Posterior vena cava (tissue), 2 donors: ENCODE measurements around the gene CYB561. TPM values are rescaled to one million over a fixed set of nuclear protein-coding genes. Genes with fewer than 3 reads are reported as not detected.

Experiments
- DNase-seq: peaks from one replicate; pipeline ENCODE4 v3.0.0-alpha.2; 2020; ENCODE audit warnings: low spot score
- intact Hi-C, 2 donors: fragments of 100-400 bp; cut with DNase I; formaldehyde crosslinking; loops; one replicate each; pipeline versions ENCODE4 v1.14.1 to v1.14.2; 2022 to 2023
- total RNA-seq, 2 donors: library from RNA; stranded (reverse); fragmentation: NEBNext Ultra II Directional; extraction: Animal tissue kit (Norgen Biotek cat#: 25700); gene quantifications; one replicate each; pipeline ENCODE4 v1.2.1, GENCODE V29; 2021
- donor health status: DM: yes; HTN: yes; CAD: no.
- donor health status: DM: yes; HTN: yes; CAD: no.

CYB561 gene
- total RNA-seq, 2 donors from 2014 or later: 21.3 to 26.2 TPM

DNA sequence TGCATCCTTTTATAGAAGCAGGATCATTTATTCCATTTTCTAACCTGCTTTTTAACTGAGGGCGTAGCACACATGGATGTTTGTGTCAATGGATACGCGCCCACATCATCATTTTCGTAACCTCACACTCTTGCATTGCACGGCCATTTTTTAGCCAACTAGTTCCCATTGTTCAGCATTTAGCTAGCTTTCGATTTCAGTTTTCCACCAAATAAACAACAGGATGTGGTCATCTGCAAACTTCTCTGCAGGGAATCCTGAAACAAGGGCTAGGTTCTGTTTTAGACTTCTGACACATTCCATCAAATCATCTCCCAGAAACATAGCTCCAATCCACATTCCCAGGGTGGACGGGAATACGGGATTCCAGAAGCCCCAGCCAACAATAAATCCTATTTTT lies 6.4 kb downstream of the CYB561 start:
- intact Hi-C loops: loop anchor here in 1 of 2 donors (1.0 kb wide), 1 partner anchor 39 kb away; no protein-coding TSS in a partner anchor

DNA sequence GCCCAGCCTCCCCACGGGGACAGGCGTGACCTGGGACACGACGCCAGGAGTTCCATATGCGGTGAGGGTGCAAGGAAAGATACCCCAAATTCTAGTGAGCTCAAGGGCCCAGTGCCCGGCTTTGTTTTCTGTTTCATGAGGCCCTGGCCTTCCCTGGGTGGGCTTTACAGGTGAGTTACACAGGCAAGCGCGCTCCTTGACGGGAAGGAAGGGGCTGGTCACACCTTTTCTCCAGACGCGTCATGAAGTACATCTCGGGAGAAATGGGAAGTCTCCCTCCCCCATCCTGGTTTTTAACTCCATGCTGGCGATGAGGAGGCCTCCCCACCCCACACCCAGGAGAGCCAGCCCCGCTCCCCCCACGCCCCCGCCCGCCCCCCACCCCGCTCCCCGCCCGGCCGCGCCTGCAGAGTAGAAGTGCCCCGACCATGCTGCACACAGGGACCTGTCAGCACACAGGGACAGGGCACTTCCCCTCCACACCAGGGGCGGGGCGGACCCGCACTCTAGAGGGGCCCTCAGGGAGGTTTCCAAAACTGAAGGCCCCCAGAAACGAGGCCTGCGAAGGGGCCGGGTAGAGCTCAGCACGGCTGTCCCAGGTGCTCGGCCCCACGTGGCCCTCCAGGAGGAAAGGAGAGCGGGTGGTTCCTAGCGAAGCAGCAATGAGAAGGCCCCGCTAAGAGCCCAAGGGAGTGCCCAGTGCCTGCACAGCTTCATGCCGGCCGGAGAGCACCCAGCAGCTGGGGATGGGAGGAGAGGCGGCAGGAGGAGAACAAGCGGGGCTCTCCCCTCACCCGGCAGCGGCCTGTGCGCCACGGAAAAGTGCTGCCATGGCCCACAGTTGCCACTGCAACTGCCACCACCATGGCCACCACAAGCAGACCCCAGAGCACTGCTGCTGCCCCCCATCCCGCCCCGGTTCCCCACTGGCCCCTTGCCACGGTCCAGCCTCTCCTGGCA lies 7.7 kb downstream of the CYB561 start:
- no peak for DNase-seq
- intact Hi-C loops: no loop called here

More for the DNA sequence above, 6.4 kb downstream of the CYB561 start:
- DNase-seq: no peak

DNA sequence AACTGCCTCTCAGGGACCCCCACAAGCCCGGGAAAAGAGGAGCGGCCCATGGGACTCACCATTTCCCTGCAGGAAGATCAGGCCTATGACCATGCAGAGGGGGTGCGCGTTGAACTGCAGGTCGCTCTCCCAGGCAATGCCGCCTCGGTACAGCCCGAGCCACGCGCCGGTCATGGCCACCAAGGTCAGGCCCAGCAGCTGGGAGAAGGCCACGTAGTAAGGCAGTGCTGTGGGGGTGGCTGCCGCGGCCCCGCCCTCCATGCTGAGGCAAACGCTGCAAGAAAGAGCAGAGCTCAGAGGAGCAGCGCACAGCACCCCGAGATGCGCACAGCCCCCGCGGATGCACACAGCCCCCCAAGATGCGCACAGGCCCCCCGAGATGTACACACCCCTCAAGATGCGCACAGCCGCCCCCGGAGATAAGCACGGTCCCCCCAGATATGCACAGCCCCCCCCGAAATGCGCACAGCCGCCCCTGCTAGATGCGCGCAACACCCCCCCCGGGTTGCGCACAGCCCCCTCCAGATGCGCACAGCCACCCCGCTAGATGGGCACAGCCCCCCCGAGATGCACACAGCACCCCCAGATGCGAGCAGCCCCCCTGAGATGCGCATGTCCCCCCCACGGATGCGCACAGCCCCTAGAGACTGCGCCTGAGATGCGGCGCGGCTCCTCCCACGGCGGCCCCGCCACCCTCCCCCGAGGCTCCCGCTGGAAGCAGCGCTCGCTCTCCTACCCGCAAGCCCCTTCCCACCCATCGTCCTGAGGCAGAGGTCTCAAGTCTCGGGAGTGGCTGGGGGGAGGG lies 8.6 kb downstream of the CYB561 start:
- intact Hi-C loops: no loop called here
- DNase-seq: no peak

DNA sequence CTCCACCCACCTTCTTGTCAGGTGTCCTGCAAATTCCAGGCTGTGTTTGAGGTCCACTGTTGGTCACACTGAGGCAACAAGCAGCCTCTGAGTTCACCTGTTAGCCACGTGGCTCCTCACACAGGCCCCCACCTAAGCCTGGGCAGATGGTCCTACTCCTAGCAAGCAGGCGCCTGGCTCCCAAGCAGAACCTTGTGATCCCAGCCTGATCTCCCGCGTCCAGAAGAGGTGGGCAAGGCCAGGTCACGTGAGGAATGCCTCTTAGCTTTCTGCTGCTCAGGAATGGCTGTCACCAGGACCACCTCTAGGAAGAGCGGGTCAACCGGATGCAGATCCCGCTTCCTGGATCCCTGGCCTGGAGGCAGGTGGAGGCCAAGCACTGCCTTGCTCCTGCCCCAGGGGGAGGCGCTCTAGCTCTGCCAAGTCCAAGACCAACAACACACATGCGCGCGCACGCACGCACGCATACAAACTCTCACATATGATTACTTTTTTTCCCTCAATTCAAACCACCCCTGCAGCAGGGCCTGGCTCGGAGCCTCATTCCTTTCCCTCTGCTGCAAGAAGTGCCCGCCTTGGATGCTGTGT lies 9.5 kb downstream of the CYB561 start:
- intact Hi-C loops: no loop called here

DNA sequence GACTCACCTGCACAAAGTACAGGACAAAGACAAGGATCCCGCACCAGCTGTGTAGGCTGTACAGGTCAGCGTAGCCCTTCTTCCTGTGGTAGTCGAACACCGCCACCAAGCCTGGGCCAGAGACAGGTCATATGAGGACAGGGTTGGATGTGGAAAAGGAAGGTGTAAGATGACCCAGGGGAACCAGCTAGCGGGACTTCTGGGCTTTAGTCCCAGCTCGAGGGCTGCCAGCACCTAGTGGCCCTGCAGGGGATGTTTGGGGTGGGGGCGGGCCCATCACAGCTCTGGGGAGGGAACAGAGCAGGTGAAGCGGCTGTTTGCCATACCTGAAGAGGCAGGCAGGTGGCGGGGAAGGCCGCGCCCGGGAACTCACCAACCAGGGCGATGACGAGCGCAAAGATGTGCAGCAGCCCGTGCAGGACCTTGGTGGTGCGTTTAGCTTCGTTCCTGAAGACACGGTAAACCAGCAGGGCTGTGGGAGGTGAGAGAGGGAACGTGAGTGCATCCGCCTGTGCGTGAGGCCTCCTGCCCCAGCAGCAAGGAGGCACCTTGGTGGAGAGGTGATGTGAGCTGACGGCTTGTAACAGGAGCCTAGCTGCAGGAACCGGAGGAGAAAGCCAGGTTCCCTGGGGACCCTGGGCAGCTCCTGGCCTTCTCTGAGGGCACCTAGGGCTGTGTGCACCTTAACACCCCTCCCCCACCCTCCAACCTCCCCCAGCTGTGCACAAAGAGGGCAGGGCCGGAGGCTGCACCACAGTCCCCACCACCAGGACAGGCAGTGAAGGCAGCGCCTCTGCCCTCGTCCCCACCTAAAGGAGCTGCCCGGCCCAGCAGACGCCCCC lies 10.2 kb downstream of the CYB561 start:
- no peak for DNase-seq
- intact Hi-C loops: no loop called here

More for the DNA sequence above, 9.5 kb downstream of the CYB561 start:
- DNase-seq: no peak

DNA sequence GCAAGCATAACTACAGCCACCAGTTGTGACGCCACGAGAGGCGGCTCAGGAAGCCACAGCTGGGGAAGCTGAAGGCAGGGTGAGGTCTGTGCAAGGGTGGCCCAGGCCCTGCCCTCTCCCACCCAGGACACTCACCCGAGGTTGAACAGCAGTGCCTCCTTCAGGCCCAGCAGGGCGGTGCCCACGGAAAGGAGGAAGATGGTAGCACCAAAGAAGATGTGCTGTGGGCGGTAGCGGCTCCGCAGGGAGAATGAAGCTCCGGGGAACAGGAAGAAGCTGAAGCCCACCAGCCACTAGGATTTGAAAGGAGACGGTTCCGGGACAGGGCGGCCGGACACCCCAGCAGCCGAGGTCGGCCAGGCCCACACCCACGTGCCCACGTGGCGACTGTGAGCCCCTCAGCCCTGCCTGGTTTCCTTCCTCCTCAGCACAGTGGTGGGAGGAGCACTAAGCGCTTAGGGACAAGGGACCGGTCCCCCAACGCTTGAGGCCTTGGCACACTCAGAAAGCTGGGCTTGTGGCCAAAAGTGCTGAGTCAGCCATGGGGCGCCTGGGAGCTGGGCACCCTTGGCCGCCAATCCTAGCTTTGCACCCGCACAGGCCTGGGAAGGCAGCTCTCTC lies 11.0 kb downstream of the CYB561 start:
- DNase-seq: peak; percentile 88
- intact Hi-C loops: loop anchor here in 1 of 2 donors (5.0 kb wide), 1 partner anchor 167 kb away; the partner anchor contains the start of gene TACO1

DNA sequence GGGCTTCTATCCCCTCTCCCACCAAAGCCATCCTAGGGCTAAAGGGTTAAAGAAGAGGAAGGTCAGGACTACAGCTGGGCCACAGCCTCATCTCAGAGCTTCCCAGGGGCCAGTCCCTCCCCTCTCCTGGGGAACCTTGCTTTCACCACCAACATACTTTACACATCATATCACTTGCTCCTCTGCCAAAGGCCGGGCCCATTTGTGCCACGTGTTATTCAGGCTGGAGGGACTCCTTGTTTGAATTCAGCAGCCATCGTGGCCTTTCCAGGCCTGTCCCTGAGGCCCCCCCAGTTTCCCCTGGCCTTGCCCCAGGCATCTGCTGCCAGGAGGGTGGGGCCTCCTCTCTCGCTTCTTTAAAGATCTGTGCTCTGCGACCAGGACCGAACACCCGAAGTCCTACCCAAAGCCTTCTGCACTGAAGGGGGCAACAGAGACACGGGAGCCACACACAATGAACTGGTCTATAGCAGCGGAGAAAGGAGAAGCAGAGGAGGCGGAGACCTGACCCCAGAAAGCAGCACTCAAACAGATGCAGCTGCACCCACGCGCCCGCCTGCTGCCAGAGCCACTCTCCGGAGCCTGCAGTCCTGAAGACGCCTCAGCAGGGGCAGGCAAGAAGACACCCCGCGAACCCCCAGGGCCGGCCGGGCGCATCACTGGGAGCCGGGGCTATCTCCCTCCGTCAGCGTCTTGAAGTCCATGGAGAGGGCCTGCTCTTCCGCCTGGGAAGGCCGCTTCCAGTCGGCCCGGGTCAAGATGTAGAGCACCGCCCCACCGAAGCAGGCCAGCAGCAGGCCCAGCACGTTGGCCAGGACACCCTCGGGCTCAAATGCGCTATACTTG lies 12.1 kb downstream of the CYB561 start:
- peak; percentile 96 for DNase-seq
- intact Hi-C loops: loop anchor here in 1 of 2 donors (5.0 kb wide), 1 partner anchor 168 kb away; the partner anchor contains the start of gene TACO1

DNA sequence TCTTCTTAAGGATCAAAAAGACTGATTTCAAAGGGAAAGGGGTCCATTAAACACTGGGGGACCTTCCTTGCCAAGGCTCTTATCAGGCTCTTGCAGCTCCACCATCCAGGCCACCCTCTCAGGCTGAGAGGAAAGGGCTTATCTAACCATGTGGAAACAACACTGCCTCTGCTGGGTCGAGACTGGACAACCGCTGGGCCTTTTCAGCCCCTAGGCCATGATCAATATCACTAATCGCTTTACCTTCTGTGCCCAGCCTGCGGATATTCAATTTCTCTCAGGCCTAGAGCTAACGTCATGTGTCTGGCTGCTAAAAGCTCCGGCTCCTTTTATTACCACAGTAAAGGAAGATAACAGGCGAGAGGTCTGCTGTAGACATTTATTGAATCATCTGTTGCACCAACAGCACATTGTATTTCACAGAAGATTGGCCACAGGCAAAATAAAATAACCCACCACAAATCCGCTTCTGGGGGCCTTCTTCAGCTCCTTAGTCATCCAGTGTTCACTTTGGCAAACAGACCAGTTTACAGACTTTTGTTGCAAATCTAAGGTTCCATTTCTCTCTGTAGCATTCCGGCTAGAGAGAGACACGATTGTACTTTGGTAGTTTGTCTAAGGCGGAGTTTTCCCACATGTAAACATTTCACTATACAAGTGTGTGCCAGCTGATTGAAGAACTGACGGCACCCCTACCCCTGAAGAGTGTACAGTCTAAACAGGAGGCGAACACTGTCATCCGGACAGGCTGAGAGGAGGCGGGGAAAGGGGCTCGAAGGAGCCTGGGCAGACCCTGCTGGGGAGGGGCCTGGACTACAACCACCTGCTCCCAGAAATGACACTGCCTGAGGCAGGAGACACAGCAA lies 13.9 kb downstream of the CYB561 start:
- peak; percentile 50 for DNase-seq
- intact Hi-C loops: loop anchor here in 1 of 2 donors (5.0 kb wide), 1 partner anchor 170 kb away; the partner anchor contains the start of gene TACO1

DNA sequence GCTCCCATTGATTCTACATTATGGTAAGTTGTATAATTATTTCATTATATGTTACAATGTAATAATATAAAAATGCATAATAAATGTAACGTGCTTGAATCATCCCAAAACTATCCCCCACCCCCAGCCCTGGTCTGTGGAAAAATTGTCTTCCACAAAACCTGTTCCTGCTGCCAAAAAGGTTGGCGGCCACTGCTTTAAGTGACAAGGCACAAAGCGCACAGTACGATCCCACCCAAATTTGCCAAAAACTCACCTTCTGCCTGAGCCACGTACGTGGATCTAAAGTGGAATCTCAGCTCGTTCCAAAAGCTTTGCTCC lies 14.5 kb downstream of the CYB561 start:
- intact Hi-C loops: loop anchor here in 1 of 2 donors (5.0 kb wide), 1 partner anchor 171 kb away; the partner anchor contains the start of gene TACO1
- DNase-seq: peak; percentile 53

DNA sequence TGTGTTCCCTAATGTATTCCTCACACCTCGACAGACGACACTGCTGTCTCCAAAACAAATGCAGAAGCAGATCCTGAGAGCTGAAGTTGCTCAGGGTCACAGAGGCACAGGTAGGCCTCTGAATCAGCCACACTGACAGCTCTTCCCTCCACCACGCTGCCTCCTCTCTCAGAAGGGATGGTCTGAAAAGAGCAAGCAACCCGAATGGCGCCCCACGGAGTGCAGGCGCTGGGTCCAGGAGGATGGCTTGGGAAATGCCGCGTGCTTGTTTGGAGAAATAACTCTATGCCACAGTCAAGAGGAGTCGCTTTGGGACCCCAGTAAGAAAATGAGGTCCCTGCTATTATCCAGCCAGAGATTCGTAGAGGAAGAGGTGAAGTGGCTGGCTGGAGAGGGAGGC lies 15.9 kb downstream of the CYB561 start:
- intact Hi-C loops: loop anchor here in 1 of 2 donors (5.0 kb wide), 1 partner anchor 172 kb away; the partner anchor contains the start of gene TACO1
- DNase-seq: peak; percentile 20

DNA sequence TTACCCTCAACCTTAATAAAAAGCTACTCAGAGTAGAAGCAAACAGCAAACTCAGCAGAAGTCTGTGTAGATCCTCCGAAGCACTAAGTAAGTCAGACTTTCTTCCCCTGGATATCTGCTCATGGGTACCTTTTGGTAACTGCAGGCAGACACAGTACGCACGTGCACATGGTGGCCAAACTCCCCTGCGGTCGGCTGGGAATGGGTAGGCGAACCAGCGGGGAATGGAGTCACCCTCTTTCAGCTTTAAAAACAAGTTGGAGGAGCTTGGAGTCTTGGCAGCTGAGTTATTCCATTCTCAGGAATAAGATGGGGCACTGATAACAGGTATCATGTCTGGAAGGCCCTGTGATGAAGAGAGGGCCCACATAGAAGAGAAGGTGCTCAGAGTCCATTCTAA lies 16.3 kb downstream of the CYB561 start:
- intact Hi-C loops: loop anchor here (5.0 kb wide), 3 partner anchors 48 to 183 kb away; partner anchors contain the start of genes ACE (in 1 of the 2) and TACO1 (in 1 of the 2)
- DNase-seq: peak; percentile 50

DNA sequence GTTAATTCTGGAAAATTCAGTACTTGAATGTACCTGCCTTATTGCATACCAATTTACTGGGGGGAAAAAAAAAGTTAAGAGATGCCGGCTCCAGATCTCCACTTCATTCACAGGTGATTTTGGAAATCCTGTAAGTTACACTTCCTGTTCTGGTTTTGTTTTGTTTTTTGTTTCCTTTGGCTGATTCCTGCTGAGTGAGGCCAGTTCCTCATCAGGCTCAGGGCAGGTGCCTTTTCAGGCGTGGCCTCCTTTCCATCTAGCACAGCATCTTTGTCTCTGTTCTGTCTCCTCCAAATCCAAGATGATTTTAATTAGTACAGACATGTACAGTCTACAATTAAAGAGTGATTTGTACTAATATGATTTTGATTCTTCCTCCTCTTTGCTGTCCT lies 19.2 kb downstream of the CYB561 start:
- DNase-seq: no peak
- intact Hi-C loops: loop anchor here (5.0 kb wide), 2 partner anchors 50 to 185 kb away; partner anchors contain the start of gene ACE (in 1 of the 2)

DNA sequence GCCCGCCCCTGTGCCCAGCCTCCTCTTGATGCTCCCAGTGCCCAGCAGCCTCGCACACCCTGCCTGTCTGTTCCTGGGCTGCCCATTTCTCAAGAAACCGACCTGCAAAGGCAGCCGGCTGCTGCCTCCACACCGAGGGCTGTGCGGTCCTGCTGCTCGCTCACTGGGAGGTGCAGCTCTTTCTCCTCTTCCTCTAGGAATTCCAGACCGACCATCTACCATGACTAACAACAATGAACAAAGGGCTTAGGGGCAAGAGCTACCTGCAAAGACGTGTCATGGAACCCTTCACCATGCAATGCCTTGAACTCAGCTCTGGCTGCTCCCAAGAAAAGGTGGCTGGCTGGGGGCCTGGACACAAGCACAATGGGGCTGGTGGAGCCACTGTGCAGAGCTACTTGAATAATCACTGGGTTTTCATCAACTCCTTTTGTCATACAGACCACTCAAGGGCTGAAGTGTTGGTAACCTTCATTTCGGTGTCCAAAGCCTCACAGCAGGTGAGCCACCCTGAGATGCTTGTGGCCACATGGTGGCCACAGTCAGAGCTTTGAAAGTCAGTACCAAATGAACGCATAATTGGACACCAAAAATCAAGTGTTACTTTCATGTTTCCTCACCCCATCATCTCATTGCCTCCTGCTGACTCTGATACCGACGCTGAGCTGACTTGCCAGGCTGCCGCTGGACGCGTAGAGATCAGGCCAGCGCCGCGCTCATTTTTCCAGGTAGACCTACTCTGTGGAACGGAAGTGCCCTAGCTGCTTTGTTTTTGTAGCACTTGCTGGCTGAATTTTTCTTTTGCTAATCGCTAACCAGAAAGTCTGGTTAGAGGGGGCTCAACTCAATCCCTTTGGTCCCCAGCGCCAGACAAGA lies 19.8 kb downstream of the CYB561 start:
- intact Hi-C loops: loop anchor here (5.0 kb wide), 2 partner anchors 51 to 186 kb away; partner anchors contain the start of gene ACE (in 1 of the 2)
- peak; percentile 73 for DNase-seq

DNA sequence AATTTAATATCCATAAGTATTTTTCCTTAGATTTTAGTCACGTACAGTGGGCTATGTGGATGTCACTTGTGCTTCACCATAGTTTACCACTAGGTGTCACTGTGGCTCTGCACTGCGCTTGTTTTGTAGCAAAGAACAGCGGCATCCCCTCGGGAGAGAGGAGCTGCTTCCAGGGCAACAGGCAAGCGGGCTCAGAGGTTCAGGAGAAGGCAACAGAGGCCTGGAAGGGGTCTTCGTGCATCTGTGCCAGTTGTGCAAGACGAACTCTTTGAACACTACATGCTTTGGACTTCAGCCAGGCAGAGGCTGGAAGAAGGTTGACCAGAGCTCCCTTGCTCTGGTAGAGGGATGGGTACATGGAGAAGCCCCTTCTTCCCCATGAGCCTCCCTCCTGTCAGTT lies 20.6 kb downstream of the CYB561 start:
- intact Hi-C loops: loop anchor here (2.0 to 5.0 kb wide), 3 partner anchors 52 to 187 kb away; partner anchors contain the start of gene ACE (in 1 of the 2)
- peak; percentile 91 for DNase-seq

DNA sequence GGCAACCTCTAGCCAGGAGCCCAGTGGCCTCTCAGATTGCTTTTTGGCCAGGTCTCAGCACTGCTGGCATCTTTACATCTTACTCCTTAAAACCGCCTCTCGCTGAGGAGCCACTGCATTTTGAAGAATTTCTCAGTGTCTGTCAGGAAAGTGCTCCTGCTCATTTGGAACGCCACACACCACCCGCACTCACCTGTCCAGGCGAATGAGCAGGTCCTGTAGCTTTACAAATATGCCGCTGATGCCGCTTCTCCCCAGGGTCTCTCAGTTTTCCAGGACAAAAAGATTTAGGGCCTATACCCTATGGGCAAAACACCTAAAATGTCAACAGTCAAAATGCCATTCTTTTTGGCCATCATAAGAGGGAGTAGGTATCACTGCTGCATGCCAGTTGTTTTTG lies 22.1 kb downstream of the CYB561 start:
- DNase-seq: no peak
- intact Hi-C loops: loop anchor here in 1 of 2 donors (2.0 kb wide), 1 partner anchor 55 kb away; no protein-coding TSS in a partner anchor
